ENCODE results near the gene FIG4.

DNA sequence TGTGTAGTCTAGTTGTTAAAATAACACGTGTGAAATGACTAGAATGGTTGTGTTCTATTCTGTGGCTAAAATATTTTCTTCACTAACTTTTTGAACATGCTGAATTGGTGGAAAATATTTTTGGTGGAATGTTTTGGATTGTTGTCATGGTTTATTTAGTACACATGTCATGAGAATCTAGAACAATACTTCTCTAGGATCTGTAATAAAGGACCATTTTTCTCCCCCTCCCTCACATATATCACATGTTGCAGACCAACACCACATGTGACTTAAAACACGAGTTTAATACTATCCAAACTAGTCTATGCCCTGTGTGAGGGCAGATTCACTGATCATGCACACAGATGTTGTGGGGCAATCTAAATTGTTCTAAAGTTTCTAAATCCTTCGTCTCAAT, 29.2 kb downstream of the FIG4 start:
- TF ChIP-seq CTCF (IDR thresholded peaks at IDR 0.05; ENCODE audit: insufficient read depth, low read length, poor library complexity, severe bottlenecking) = no peak
- no peak for TF ChIP-seq EZH2phosphoT487 (conservative IDR thresholded peaks at IDR 0.05; ENCODE audit: low read length)

Data from SU-DHL-6 (cell line).